HS-5 (cell line): Measurements from ENCODE around the gene SUPT4H1.

Experiments
- DNase-seq: peaks from one replicate; pipeline ENCODE4 v3.0.0-alpha.2; 2012; ENCODE audit warnings: low read depth

The SUPT4H1 gene

DNA sequence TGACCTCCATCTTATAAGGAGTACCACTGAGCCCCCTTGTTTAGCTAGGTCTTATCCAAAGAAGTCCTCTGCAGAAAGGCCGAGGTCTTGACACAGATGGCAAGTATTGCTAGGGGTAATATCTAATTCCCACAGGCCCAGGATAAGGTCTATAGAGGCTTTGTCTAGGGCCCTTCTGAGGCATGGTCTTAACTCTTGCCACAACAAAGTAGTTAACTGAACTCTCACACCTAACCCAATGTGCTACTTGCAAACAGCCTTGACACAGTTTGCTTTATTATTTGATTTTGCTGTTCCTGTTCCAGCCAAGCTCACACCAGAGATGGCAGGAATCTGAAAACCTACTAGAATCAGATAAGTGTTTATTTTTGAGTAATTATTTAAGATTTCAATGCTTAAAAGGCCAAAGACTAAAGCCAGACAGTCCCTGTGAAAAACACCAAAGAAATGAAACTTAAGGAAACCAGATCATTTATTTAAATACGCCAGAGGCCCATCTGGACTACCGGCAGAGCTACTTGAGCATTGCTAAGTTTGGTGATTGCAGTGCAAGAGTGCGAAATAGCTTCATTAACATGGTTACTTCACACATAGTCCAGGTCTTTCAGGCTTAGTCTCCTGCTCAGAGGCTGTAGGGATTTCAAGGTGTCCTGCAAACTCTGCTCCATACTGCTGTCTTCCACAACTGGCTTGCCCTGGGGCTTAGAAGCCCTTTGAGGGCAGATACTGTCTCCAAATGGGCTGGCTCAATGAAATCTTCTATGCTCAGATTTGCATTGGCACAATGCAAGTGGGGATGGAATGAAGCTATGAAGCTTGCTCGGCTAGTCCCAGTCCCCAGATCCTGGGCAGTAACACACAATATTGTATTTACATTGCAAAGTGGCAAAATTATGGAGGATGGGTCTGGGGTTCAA lies 28.5 kb upstream of the SUPT4H1 start:
- DNase-seq, result no peak

DNA sequence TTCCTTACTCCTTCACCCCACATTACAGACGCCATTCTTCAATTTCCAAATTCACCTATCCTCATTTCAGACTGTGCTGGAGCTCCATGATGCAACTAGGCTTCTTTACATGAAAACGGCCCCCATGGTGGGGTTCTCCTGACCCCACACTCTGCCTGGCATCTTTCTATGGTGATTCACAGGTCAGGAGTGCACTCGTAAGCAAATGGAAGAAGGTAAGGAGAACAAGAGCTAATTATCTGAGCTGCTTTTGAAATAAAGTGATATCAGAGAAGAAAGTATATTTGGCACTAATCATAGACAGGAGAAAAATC lies 27.5 kb upstream of the SUPT4H1 start:
- DNase-seq, result no peak

DNA sequence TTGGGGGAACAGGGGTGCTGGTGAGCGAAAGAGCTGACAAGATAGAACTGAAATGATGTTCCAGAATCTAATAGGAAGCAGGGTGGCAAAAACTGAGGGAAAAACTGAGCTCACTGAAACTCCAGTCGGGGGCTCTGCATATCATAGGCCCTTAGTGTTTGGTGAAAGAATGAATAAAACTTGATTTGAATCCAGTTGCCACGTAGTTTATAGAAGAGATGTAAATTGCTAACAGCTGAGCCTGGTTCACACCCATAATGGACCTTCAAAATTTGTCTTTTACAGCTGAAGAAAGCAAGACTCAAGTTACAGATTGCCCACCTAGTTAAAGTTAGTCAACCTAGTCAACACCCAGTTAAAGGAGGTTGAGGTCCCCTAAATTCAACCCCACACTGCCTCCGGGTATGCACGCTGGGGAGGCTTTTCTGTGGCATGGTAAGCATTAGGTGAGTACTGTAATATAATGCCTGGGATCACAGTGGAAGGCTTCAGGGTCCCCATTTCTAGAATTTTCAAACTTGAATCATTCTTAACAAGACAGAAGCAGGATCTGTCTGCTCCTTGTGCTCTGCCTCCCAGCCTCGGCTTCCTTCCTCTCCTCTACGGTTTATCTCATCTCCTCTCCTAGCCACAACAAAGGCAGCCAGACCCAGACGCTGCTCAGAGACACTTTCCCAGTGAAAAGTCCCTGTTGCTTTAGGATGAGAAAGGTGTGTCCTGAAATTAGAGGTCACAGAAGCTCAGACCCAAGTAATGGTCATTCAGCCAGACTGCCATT lies 26.9 kb upstream of the SUPT4H1 start:
- no peak for DNase-seq

DNA sequence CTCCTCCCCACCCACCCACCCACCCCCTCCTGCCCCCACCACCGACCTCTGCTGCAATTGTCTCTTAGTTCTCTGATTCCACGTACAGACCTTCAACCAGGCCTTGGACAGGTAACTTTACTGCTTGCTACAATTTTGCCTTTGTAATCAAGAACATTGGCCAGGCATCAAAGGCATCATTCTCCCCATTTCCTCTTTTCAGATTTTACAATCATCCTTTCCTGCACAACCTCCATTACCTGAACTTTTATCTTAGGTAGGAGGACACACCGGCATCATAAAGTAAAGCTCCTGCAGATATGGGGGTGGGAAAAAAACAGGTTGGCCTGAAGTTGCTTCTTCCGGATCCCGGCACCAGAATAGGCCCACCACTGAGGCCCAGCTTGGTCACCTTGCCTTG lies 25.7 kb upstream of the SUPT4H1 start:
- DNase-seq, result no peak

DNA sequence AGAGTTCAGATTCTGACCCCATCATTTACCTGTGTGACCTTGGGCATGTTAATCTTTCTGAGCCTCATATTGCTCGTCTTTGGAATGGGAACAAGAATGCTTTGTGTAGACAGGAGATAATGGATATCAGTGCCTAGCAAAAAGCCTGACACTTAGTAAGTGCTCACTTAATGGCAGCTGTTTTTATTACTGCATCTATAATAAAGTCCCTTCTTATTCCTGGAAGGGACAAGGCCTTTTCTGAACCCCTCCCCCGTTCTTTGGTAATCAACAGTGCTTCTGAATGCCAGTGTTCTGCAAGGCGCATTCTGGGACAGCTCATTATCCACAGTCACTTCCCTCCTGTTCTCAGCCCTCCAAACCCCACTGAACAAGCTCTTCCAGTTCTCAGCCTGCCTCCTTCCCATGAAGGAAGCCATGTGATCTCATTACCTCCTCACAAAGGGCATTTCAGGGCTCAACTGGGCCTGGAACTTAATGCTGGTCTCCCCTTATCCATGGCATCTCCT lies 25.1 kb upstream of the SUPT4H1 start:
- DNase-seq, result no peak

DNA sequence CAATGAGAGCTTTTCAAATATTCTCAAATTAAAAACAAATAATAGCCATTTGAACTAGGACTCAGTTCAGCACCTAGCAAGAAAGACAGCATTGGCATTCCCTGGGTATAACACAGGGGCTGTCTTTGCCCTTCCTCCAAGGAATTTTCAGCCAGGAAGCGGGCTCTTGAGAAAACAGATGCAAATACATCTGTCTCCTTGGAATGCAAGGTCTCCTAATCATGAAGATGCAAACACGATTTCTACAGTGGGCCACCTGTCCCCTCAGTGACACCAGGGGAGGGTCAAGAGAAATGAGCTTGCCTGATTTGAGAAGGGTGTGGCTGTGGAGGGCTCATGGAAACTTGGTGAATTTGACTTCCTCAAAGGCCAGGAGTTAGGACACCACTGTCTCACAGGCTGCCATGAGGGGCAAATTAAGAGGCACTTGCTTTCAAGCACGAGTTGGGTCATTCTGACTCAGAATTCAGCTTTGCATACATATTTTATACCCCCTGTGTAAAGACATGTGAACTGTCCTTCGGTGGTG lies 24.5 kb upstream of the SUPT4H1 start:
- DNase-seq, result no peak

DNA sequence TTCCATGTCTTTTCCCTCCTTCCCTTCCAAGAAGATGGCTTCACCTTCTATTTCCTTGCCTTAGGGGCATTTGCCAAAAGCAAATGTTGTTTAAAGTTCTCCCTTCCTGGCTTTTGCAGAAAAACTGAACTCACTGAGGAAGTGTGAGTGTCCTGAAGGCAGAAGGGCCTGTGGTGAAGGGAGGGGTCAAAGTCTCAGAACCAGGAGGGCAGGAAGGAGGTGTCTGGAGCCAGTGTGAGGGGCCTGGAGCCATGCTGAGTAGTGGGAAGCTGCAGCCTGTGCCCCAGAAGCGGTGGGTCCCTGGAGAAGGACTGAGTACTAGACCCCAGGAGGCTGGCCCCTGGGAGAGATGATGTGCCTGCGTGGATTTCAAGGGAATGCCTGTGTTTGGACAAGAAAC lies 23.8 kb upstream of the SUPT4H1 start:
- DNase-seq, result no peak

DNA sequence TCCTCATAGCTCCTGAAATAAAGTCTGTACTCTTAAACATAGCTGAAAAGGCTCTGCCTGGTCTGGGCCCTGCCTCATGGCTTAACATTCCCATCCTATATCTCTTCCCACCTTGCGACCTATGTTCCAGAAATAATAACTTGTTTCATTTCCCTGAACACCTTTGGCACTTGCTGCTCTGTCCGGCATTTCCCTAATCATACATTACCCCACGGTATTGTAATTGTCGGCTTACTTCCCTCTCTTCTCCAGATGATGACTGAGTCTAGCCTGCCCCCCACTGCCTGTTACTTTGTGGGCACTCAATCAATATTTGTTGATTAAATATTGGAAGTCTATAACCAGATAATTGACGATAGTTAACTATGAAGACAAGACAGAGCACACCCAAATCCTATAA lies 23.3 kb upstream of the SUPT4H1 start:
- no peak for DNase-seq

DNA sequence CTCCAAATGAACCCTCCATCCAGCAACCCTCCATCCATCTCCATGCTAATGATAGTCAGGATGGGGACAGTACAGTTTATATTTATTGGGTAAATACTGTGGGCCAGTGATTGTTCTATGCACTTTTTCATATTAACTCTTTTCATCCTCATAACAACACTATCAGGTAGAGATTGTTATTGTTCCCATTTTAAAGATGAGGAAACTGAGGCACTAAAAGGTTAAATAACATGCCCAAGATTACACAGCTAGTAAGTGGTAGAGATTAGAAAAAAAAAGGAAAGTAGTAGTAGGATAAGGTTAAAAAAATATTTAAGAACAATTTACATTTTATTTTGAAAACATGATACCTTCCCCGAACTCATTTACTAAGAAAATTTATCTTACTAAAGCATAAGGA lies 21.9 kb upstream of the SUPT4H1 start:
- no peak for DNase-seq

DNA sequence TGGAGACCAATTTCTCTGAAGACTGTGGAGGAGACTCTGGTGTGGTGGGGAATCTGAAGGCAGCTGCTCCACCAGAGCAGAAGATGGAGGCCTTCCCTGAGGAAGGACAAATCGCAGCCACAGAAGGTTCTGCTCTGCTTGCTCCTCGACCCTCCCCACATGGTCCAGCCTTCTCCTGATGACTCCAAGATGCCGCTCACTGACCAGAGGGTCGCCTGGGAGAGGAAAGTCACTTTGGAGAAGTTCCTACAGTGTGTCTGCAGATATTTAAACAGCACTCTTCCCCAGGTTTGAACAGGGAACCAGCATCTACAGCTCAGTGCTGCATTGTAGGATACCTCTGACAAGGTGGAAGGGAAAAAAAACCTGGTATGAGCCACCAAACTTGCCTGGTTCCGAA lies 21.0 kb upstream of the SUPT4H1 start:
- no peak for DNase-seq

DNA sequence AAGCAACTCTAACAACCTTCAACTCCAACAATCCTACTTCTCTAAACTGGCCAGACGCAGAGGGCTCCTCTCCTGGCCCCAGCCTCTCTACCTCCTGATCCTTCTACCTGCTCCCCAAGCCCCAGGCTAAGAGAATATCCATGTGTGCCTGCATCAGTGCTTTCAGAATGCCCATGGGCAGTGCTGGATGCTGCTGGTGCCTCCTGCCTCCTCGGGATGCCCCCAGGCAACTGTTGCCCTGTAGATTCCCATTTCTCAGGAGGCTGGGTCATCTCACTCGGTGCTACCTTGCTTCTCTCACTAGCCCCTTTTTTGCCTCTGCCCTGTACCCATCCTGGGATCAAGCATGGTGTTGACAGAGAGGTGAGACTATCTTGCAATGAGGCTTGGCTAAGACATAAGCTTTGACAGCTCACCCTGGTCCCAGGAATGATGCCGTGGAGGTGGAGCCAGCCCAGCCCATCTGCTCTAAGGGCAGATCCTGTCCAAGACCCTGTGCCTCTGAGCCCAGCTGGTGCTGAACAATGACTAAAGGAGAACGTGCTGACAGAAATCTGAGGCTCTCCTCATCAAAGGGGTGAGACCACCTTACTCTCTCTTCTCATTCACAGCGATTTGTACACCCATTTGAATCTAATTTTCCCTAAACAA lies 19.4 kb upstream of the SUPT4H1 start:
- no peak for DNase-seq

DNA sequence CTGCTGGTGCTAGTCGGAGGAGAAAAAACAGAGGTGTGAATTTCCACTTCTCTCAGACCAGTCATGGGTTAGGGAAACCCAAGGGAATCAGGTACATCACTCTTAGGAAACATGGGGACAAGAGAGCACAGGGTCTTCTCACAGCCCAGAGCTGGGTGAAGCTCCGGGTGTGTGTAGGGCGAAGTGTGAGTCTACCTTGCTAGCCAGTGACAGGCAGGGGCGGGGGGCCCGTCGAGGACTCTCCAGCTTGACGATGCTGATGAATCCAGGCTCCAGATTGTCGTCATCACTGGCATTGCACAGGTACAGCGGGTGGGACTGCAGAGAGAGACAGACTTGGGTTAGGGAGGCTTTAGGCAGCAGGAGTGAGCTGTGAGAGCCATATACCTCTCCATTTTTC lies 18.7 kb upstream of the SUPT4H1 start:
- DNase-seq, result no peak

DNA sequence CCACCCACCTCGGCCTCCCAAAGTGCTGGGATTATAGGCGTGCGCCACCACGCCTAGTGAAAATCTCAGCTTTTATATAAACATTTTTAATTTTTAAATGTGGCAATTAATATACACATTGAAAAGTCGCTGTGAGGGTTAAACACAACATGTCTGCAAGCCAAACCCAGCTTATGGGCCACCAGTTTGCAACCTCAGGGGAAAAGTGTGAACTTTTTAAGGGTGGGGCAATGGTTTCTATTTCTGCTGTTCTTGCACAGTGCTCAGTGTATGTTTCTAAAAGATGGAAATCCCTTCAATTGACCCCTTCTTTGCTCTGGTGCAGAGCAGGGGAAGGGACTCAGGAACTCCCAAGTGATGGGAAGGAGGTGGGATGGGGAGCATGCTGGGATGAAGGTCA lies 18.3 kb upstream of the SUPT4H1 start:
- no peak for DNase-seq

DNA sequence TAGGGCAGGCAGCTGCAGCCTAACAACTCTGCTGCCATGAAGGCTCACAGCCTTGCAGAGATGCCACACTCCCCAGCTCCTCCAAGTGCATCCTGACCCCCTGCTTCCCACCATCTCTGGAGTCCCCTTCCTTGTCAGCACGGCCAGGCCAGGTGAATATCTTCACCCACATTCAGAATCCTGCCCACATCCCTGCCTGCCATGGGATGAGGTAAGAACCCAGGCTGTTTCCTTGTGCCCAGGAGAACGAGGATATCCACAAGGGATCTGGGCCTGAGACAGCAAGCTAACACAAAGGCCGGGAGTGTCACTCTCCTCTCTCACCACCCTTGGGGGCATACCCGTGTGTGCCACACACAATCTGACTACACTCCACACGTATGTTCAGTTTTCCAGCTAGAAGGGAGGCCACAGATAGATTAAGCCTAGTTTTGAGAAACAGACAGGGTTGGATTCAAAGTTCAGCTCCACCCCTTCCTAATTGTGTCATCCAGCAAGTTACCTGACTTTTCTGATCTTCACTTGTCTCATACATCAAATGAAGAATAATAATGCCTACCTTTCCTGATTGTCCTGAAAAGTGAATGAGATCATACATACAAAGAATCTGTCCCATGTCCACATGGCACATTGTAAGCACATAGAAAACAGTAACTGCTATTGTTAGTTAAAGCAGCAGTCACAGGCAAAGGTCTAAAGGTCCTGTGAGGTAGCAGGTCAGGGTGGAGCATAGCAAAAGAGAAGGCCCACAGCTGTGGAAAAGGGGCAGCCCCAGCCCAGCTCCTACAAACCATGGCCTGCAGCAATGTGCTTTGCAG lies 17.4 kb upstream of the SUPT4H1 start:
- DNase-seq, result no peak

DNA sequence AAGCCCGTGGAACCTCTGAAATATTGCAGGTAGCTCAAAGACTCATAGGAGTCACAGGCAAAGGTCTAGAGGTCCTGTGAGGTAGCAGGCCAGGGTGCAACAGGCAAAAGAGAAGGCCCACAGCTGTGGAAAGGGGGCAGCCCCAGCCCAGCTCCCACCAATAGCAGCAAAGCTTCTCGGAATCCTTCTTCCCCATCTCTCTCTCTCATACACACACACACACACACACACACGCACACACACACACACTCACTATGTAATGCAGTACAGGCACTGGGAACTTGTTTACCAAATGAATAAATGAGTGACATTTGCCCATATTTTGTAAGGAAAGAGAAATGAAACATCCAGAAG lies 16.8 kb upstream of the SUPT4H1 start:
- no peak for DNase-seq

DNA sequence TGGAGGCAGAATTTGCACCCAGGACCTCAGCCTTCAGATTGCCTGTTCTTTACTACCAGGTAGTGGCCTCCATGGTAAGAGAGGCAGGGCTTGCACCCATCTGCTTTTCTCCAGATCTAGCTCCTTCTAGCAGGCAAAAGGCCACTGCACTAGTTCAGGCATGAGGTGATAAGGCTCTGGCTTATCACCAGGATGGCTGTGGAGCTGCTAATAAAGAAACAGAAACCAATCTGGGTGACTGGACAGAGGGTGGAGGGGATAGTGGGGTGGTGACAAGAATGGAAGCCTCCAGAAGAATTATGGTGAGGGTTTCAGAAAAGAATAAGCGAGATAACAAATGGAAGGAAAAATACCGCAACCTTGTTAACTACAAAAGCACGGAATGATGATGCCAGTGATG lies 15.5 kb upstream of the SUPT4H1 start:
- no peak for DNase-seq

DNA sequence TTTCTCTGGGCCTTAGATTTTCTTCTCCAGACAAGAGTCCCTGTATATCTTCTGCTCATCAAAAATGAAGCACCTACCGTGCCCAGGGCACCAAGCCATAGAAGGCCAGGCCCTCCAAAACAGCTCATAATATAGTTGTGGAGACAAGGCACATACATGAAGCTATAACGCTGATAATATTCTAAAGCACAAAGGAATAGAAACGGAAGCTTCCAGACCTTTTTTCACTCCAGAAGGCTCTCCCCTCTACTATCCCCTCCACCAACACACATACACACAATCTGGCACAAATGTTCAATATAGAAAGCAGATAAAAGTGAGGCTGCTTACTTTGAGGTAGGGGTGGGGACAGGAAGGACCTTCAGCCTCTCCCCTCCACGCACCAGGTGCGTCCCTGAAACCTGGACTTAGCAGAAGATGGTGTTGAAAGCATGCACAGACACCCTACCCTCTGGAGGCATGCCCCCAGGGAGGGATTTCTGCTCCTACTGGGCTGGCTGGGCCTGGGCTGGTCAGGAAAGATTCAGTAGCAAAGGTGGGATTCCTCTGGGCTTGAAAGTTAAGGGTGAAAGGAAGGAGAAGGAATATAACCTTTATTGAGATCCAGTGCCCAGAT lies 14.1 kb upstream of the SUPT4H1 start:
- no peak for DNase-seq

DNA sequence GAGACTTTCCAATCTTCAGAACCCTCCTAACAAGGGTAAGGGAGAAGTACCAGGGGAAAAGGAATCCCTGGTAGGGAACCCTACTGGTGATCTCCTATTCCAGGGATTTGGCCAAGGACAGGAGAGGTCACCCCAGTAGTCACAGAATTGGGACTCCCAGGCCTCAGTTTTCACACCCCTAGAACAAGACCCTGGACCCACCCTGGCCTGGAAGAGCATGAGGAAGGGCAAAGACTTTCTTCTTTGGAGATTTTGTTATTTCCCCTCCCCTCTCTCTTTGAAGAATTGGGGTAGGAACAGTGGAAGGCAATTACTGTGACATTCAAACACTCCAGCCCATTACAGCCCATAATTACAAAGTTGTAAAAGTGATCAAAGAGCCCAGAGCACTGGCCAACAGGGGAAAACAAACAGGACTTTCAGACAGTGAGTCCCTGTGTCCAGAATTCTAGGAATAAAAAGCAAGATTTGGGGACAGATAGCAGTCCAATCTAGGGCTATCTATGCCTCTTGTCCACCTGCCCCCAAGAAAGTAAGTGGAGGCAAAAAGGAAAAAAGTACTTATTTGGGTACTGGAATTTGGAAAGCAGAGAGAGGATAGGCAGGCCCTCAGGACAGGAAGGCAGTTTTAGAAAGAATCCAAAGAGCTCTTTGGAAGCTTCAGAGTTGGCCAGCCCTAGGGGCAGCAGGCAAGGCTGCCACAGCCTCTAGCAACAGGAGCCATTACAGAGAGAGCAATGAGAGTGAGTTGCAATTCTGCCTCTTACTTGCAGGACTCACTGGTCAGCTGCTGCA lies 13.4 kb upstream of the SUPT4H1 start:
- no peak for DNase-seq

DNA sequence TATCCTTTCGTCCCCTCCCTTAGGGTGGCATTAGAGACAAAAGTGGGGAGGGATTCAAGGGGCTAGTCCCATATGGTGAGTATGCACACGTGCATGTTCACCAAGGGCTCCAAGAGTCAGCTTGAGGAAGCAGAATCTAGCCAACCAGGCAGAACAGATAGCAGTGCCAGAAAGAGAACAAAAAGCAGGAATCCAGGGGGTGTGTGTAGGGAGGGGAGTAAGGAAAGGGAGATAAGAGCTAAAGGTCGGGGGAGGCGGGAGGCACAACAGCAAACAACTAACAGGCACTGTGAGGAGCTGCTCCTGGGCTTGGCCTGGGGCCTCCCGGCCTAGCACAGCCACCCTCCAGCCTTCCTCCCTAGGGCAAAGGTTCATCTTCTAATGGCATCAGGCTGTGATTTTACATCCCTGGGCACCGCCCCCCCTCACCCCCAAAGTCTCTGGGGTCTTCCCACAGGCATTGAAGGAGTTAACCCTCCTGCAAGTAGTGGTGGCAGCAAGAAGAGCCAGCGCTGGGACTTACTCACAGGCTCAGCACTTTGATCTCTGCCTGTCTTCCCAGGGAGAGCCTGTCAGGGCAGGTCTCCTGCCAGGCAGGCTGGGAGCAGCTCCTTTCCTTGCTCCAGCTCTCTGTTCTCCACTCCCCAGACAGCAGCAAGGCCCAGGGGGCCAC lies 12.4 kb upstream of the SUPT4H1 start:
- DNase-seq, result no peak
